Karpas-422 (cell line): Measurements from ENCODE around the gene USP17L19. TPM values are rescaled to one million over a fixed set of nuclear protein-coding genes. Genes with fewer than 3 reads are reported as not detected.

Source experiments
- total RNA-seq: library from RNA; depleted of rRNA; stranded (reverse); fragments of >200 nt; shearing (Covaris generic); gene quantifications from 2 replicates; pipeline ENCODE4 v1.2.3, GENCODE V29; 2014; ENCODE audit warnings: low replicate concordance; rRNA removed

USP17L19 gene
- total RNA-seq, 1 experiment from 2014 or later = not detected

Other genes with a start within 250 kb of the USP17L19 start
- not detected in 2 replicates for gene FAM90A26, start 83.0 kb upstream of the USP17L19 start, total RNA-seq
- gene USP17L10, start 42.7 kb upstream of the USP17L19 start, total RNA-seq = not detected in 2 replicates
- not detected in 2 replicates for gene USP17L11, start 38.0 kb upstream of the USP17L19 start, total RNA-seq
- not detected in 2 replicates for gene USP17L12, start 33.2 kb upstream of the USP17L19 start, total RNA-seq
- not detected in 2 replicates for gene USP17L13, start 28.5 kb upstream of the USP17L19 start, total RNA-seq
- gene USP17L15, start 19.0 kb upstream of the USP17L19 start, total RNA-seq = not detected in 2 replicates
- gene USP17L17, start 9.5 kb upstream of the USP17L19 start, total RNA-seq = not detected in 2 replicates
- gene USP17L18, start 4.7 kb upstream of the USP17L19 start, total RNA-seq = not detected in 2 replicates
- not detected in 2 replicates for gene USP17L20, start 4.7 kb downstream of the USP17L19 start, total RNA-seq
- not detected in 2 replicates for gene USP17L21, start 9.5 kb downstream of the USP17L19 start, total RNA-seq
- gene USP17L22, start 14.2 kb downstream of the USP17L19 start, total RNA-seq = not detected in 2 replicates
- not detected in 2 replicates for gene USP17L24, start 71.8 kb downstream of the USP17L19 start, total RNA-seq
- not detected in 2 replicates for gene USP17L25, start 76.5 kb downstream of the USP17L19 start, total RNA-seq
- gene USP17L26, start 81.3 kb downstream of the USP17L19 start, total RNA-seq = not detected in 2 replicates
- not detected in 2 replicates for gene USP17L5, start 86.0 kb downstream of the USP17L19 start, total RNA-seq
- not detected in 2 replicates for gene USP17L27, start 90.8 kb downstream of the USP17L19 start, total RNA-seq
- not detected in 2 replicates for gene USP17L28, start 95.5 kb downstream of the USP17L19 start, total RNA-seq
- not detected in 2 replicates for gene USP17L29, start 100.3 kb downstream of the USP17L19 start, total RNA-seq
- gene USP17L30, start 109.8 kb downstream of the USP17L19 start, total RNA-seq = not detected in 2 replicates
- not detected in 2 replicates for gene DEFB131A, start 191.0 kb downstream of the USP17L19 start, total RNA-seq